H9 (cell line): Measurements from ENCODE around the gene C9orf152. TPM values are rescaled to one million over a fixed set of nuclear protein-coding genes. Genes with fewer than 3 reads are reported as not detected.

Source experiments
- DNase-seq: peaks from one replicate; pipeline ENCODE4 v3.0.0-alpha.2; 2017
- H2AFZ ChIP-seq: one replicate; pipeline ENCODE4 v1.6.1; 2013; ENCODE audit warnings: mild to moderate bottlenecking, low read length, control low read depth, moderate library complexity
- H2AK5ac ChIP-seq: 2 replicates; pipeline ENCODE4 v1.6.1; 2013; ENCODE audit warnings: low read length, control low read depth, mixed read lengths; ENCODE audit not compliant: insufficient read length
- H2BK120ac ChIP-seq: one replicate; pipeline ENCODE4 v1.6.1; 2013; ENCODE audit warnings: low read depth, mild to moderate bottlenecking, low read length, control low read depth, inconsistent platforms; ENCODE audit not compliant: poor library complexity, severe bottlenecking
- H2BK12ac ChIP-seq: 2 replicates; pipeline ENCODE4 v1.6.1; 2013; ENCODE audit warnings: low read length, control low read depth, mixed read lengths, low read depth; ENCODE audit not compliant: insufficient read length
- H2BK15ac ChIP-seq: 2 replicates; pipeline ENCODE4 v1.6.1; 2013; ENCODE audit warnings: low read depth, low read length, control low read depth
- H2BK20ac ChIP-seq: one replicate; pipeline ENCODE4 v1.6.1; 2013; ENCODE audit warnings: low read depth, mild to moderate bottlenecking, low read length, control low read depth, inconsistent platforms; ENCODE audit not compliant: poor library complexity, severe bottlenecking
- H2BK5ac ChIP-seq: 2 replicates; pipeline ENCODE4 v1.6.1; 2013; ENCODE audit warnings: low read length, control low read depth, mixed read lengths; ENCODE audit not compliant: insufficient read length
- H3K14ac ChIP-seq: 2 replicates; pipeline ENCODE4 v1.6.1; 2013; ENCODE audit warnings: low read length, control low read depth; ENCODE audit not compliant: insufficient read depth
- H3K18ac ChIP-seq: 2 replicates; pipeline ENCODE4 v1.6.1; 2013; ENCODE audit warnings: low read depth, mild to moderate bottlenecking, mixed read lengths, low read length, control low read depth; ENCODE audit not compliant: insufficient read length
- H3K23ac ChIP-seq: 2 replicates; pipeline ENCODE4 v1.6.1; 2013; ENCODE audit warnings: low read length, control low read depth, mixed read lengths, low read depth; ENCODE audit not compliant: insufficient read length
- H3K23me2 ChIP-seq: 2 replicates; pipeline ENCODE4 v1.6.1; 2013; ENCODE audit warnings: low read depth, mild to moderate bottlenecking, mixed read lengths, low read length, control low read depth; ENCODE audit not compliant: insufficient read length, poor library complexity, severe bottlenecking
- H3K27ac ChIP-seq: 2 replicates; pipeline ENCODE4 v1.5.1; 2013; ENCODE audit warnings: low read length, control low read depth, mixed read lengths, low read depth; ENCODE audit not compliant: insufficient read length
- H3K27me3 ChIP-seq: 2 replicates; pipeline ENCODE4 v1.6.1; 2013; ENCODE audit warnings: low read length, control low read depth, inconsistent platforms; ENCODE audit not compliant: insufficient read depth
- H3K4ac ChIP-seq: 2 replicates; pipeline ENCODE4 v1.6.1; 2013; ENCODE audit warnings: low read depth, mild to moderate bottlenecking, control low read depth, inconsistent platforms, low read length, moderate library complexity
- H3K4me1 ChIP-seq: 2 replicates; pipeline ENCODE4 v1.6.1; 2013; ENCODE audit warnings: low read length, control low read depth, inconsistent platforms; ENCODE audit not compliant: insufficient read depth
- H3K4me2 ChIP-seq: 2 replicates; pipeline ENCODE4 v1.6.1; 2013; ENCODE audit warnings: low read length, control low read depth, mixed read lengths; ENCODE audit not compliant: insufficient read length, insufficient read depth
- H3K56ac ChIP-seq: 2 replicates; pipeline ENCODE4 v1.6.1; 2013; ENCODE audit warnings: low read depth, mild to moderate bottlenecking, mixed read lengths, low read length, control low read depth; ENCODE audit not compliant: insufficient read length
- H3K79me1 ChIP-seq: 2 replicates; pipeline ENCODE4 v1.6.1; 2013; ENCODE audit warnings: low read depth, mild to moderate bottlenecking, moderate library complexity, low read length, control low read depth, inconsistent platforms; ENCODE audit not compliant: insufficient read depth, poor library complexity, severe bottlenecking
- H3K79me2 ChIP-seq: 2 replicates; pipeline ENCODE4 v1.6.1; 2013; ENCODE audit warnings: low read length, control low read depth, inconsistent platforms; ENCODE audit not compliant: insufficient read depth
- H3K9ac ChIP-seq: 2 replicates; pipeline ENCODE4 v1.6.1; 2013; ENCODE audit warnings: low read length, control low read depth, mixed read lengths; ENCODE audit not compliant: insufficient read length; ENCODE audit errors: extremely low read depth
- H3K9me3 ChIP-seq: one replicate; pipeline ENCODE4 v1.6.1; 2013; ENCODE audit warnings: low read depth, low read length, inconsistent platforms; ENCODE audit not compliant: control insufficient read depth
- H3T11ph ChIP-seq: one replicate; pipeline ENCODE4 v1.6.1; 2013; ENCODE audit warnings: mild to moderate bottlenecking, low read length, control low read depth, inconsistent platforms
- H4K20me1 ChIP-seq: one replicate; pipeline ENCODE4 v1.6.1; 2013; ENCODE audit not compliant: control insufficient read depth, insufficient read length, insufficient read depth
- H4K5ac ChIP-seq: 2 replicates; pipeline ENCODE4 v1.6.1; 2013; ENCODE audit warnings: low read depth, mild to moderate bottlenecking, mixed read lengths, low read length, control low read depth; ENCODE audit not compliant: insufficient read length
- H4K8ac ChIP-seq: replicated peaks from 2 replicates; pipeline ENCODE4 v1.6.1; 2013; ENCODE audit warnings: low read length, control low read depth, mixed read lengths, low read depth; ENCODE audit not compliant: insufficient read length
- H4K91ac ChIP-seq: 2 replicates; pipeline ENCODE4 v1.6.1; 2013; ENCODE audit warnings: low read depth, mild to moderate bottlenecking, moderate library complexity, mixed read lengths, low read length, control low read depth; ENCODE audit not compliant: insufficient read length
- H3K27ac Mint-ChIP-seq, 3 experiments: 2 replicates in 2 of 3; 3 replicates in 1 of 3; pipeline ENCODE4 v1.8.0; 2020 to 2021; ENCODE audit warnings: mixed read lengths in 3 of 3, mild to moderate bottlenecking in 1 of 3, moderate library complexity in 1 of 3
- H3K27me3 Mint-ChIP-seq: 2 replicates; pipeline ENCODE4 v1.8.0; 2021; ENCODE audit warnings: low read depth, mild to moderate bottlenecking, moderate library complexity, mixed read lengths
- H3K36me3 Mint-ChIP-seq, 3 experiments: 2 replicates in 2 of 3; 3 replicates in 1 of 3; pipeline ENCODE4 v1.8.0; 2020 to 2021; ENCODE audit warnings: low read depth in 3 of 3, mixed read lengths in 3 of 3; ENCODE audit not compliant: insufficient read depth in 1 of 3
- H3K4me1 Mint-ChIP-seq, 2 experiments: 2 replicates each; pipeline ENCODE4 v1.8.0; 2020; ENCODE audit warnings: mixed read lengths in 2 of 2
- H3K4me3 Mint-ChIP-seq, 2 experiments: 2 replicates in 1 of 2; 3 replicates in 1 of 2; pipeline ENCODE4 v1.8.0; 2020 to 2021; ENCODE audit warnings: mild to moderate bottlenecking in 2 of 2, mixed read lengths in 2 of 2, moderate library complexity in 1 of 2
- H3K9me3 Mint-ChIP-seq, 2 experiments: 2 replicates in 1 of 2; 3 replicates in 1 of 2; pipeline ENCODE4 v1.8.0; 2020; ENCODE audit warnings: mild to moderate bottlenecking in 2 of 2, mixed read lengths in 2 of 2, moderate library complexity in 1 of 2
- CTCF ChIP-seq: fragments of 200-600 bp; sonication (generic); conservative IDR thresholded peaks from 3 replicates; pipeline ENCODE4 v1.8.0; 2021; ENCODE audit warnings: antibody characterized with exemption, mild to moderate bottlenecking
- WGBS: extraction: QIAGEN DNeasy Blood & Tissue Kit; methylation state at CpG from one replicate; pipeline ENCODE4 v1.1.7; 2013; ENCODE audit warnings: missing lambda C conversion rate, low lambda C conversion rate, mixed read lengths; ENCODE audit not compliant: insufficient read length; ENCODE audit errors: extremely low coverage; 5-methylcytosine and 5-hydroxymethylcytosine counted together
- total RNA-seq: library from RNA; stranded (reverse); gene quantifications from 2 replicates; pipeline ENCODE4 v1.2.1, GENCODE V29; 2021

C9orf152 gene
- total RNA-seq, 1 experiment from 2014 or later: not detected

- WGBS: no CpG with 5 or more reads among the region's 5 CpGs
- no peak overlapping the region for H3K4me3 Mint-ChIP-seq
Observed at GRCh38 chr9:110168486-110168885, 39.5 kb downstream of the C9orf152 start.

More at GRCh38 chr9:110168486-110168885, 39.5 kb downstream of the C9orf152 start:
- Histone ChIP-seq H3K18ac (no peak overlapping the region), H2BK15ac (no peak overlapping the region; the same call in 1 of the 2 replicates), H2BK120ac (no peak overlapping the region), H2AFZ (no peak overlapping the region), H3K79me1 (no peaks in the 10 kb centered on the region), H2BK5ac (no peak overlapping the region), H3K27me3 (no peaks in the 10 kb centered on the region), H3K23ac (no peak overlapping the region), H3K23me2 (peaks cover 2% of the 10 kb centered on the region), H3K4me2 (no peak overlapping the region), H3K79me2 (no peaks in the 10 kb centered on the region), H3K4me1 (no peaks in the 10 kb centered on the region), H2AK5ac (no peak overlapping the region), H3K56ac (no peak overlapping the region), H4K5ac (no peak overlapping the region), H2BK12ac (no peak overlapping the region), H4K8ac (no peak overlapping the region), H2BK20ac (no peak overlapping the region), H3T11ph (no peak overlapping the region), H3K9me3 (no peaks in the 10 kb centered on the region), H3K14ac (no peak overlapping the region), H4K20me1 (no peaks in the 10 kb centered on the region), H4K91ac (no peak overlapping the region), H3K4ac (no peak overlapping the region), H3K27ac (no peak overlapping the region), H3K9ac (no peak overlapping the region)
- peaks cover 6 to 7% of the 10 kb centered on the region in 2 experiments for H3K4me1 Mint-ChIP-seq
- H3K27me3 Mint-ChIP-seq: no peaks in the 10 kb centered on the region
- DNase-seq: no peak
- no peak for TF ChIP-seq CTCF
- no peak overlapping the region; a peak in 1 of 7 replicates for H3K27ac Mint-ChIP-seq
- H3K36me3 Mint-ChIP-seq: peaks cover 0 to 3% (median 0%) of the 10 kb centered on the region in 3 experiments; a peak in 3 of 7 replicates
- H3K9me3 Mint-ChIP-seq: no peaks in the 10 kb centered on the region; a peak in 1 of 5 replicates
